CD4-positive, alpha-beta memory T cell (primary cell): ENCODE measurements around the gene ALPG. TPM values are rescaled to one million over a fixed set of nuclear protein-coding genes. Genes with fewer than 3 reads are reported as not detected.
"Not testable (repeated sequence)": the region's sequence is repeated elsewhere in the genome, so short reads cannot be mapped to it uniquely, and the experiment has no call there.

Experiments used
- CTCF ChIA-PET: fragments of 350-600 bp; sonication (Branson Sonifier 250); formaldehyde crosslinking; loops from one replicate; lab custom pipeline; 2021; ENCODE audit warnings: inconsistent platforms; ENCODE audit not compliant: partially characterized antibody; lab: Charles Lee
- POLR2A ChIA-PET: fragments of 350-600 bp; sonication (Branson Sonifier 250); formaldehyde crosslinking; loops from one replicate; lab custom pipeline; 2021; ENCODE audit not compliant: partially characterized antibody; lab: Charles Lee
- DNase-seq, 5 donors: peaks; one replicate each; pipeline versions ENCODE4 v3.0.0 to v3.0.0-alpha.2; 2020 to 2022; ENCODE audit warnings: mixed read lengths in 1 of 5
- H3K27ac ChIP-seq: one replicate; pipeline ENCODE4 v1.7.0; 2013; ENCODE audit warnings: low read depth, low read length
- H3K27me3 ChIP-seq: 2 replicates; pipeline ENCODE4 v1.7.0; 2013; ENCODE audit warnings: mild to moderate bottlenecking, low read length, moderate library complexity; ENCODE audit not compliant: insufficient read depth
- H3K36me3 ChIP-seq: 2 replicates; pipeline ENCODE4 v1.7.0; 2013; ENCODE audit warnings: mild to moderate bottlenecking, low read length, moderate library complexity; ENCODE audit not compliant: insufficient read depth
- H3K4me1 ChIP-seq: 2 replicates; pipeline ENCODE4 v1.7.0; 2013; ENCODE audit warnings: mild to moderate bottlenecking, low read length, moderate library complexity; ENCODE audit not compliant: insufficient read depth
- H3K4me3 ChIP-seq, 2 donors: one replicate each; pipeline ENCODE4 v1.7.0; 2013; ENCODE audit warnings: low read length in 2 of 2, mild to moderate bottlenecking in 1 of 2
- H3K9me3 ChIP-seq, 2 donors: one replicate each; pipeline ENCODE4 v1.7.0; 2013; ENCODE audit warnings: low read length in 2 of 2, control low read depth in 1 of 2; ENCODE audit not compliant: control insufficient read depth in 1 of 2
- H3K27ac Mint-ChIP-seq, 7 donors: one replicate each; pipeline ENCODE4 v1.8.0; 2020 to 2021; ENCODE audit warnings: mixed read lengths in 7 of 7, mild to moderate bottlenecking in 6 of 7, inconsistent platforms in 3 of 7, moderate library complexity in 3 of 7
- H3K27me3 Mint-ChIP-seq, 2 donors: one replicate each; pipeline ENCODE4 v1.8.0; 2020 to 2021; ENCODE audit warnings: mixed read lengths in 2 of 2
- H3K36me3 Mint-ChIP-seq, 2 donors: one replicate each; pipeline ENCODE4 v1.8.0; 2020 to 2021; ENCODE audit warnings: mixed read lengths in 2 of 2, inconsistent platforms in 1 of 2, mild to moderate bottlenecking in 1 of 2
- H3K4me1 Mint-ChIP-seq, 4 donors: one replicate each; pipeline ENCODE4 v1.8.0; 2020 to 2021; ENCODE audit warnings: mixed read lengths in 4 of 4, mild to moderate bottlenecking in 1 of 4
- H3K4me3 Mint-ChIP-seq, 8 donors: one replicate each; pipeline ENCODE4 v1.8.0; 2020 to 2021; ENCODE audit warnings: mixed read lengths in 8 of 8, mild to moderate bottlenecking in 7 of 8, moderate library complexity in 6 of 8, inconsistent platforms in 3 of 8
- H3K9me3 Mint-ChIP-seq, 8 donors: one replicate each; pipeline ENCODE4 v1.8.0; 2020 to 2021; ENCODE audit warnings: mixed read lengths in 8 of 8, mild to moderate bottlenecking in 5 of 8, inconsistent platforms in 3 of 8, moderate library complexity in 1 of 8
- intact Hi-C: fragments of 100-400 bp; cut with micrococcal nuclease; formaldehyde crosslinking; loops from one replicate; pipeline ENCODE4 v1.15.1; 2023
- polyA plus RNA-seq, 2 donors: library from polyadenylated mRNA; unstranded; fragments of 300-500 nt; fragmentation: Illumina TruSeq; gene quantifications; one replicate each; pipeline ENCODE4 v1.2.3, GENCODE V29; 2021
- total RNA-seq, 2 experiments: library from RNA; stranded (reverse); gene quantifications; one replicate each; pipeline ENCODE4 v1.2.3, GENCODE V29; 2021

The ALPG gene
- total and polyA plus RNA-seq, 4 experiments from 2014 or later, result not detected

- intact Hi-C loops, result loop anchor here (1.0 to 2.0 kb wide), 3 partner anchors 106 to 540 kb away; no protein-coding TSS in a partner anchor
- H3K36me3 Mint-ChIP-seq, H3K4me1 ChIP-seq, H3K9me3 Mint-ChIP-seq, H3K4me3 ChIP-seq, POLR2A ChIA-PET, H3K27ac ChIP-seq, H3K36me3 ChIP-seq, H3K4me1 Mint-ChIP-seq, H3K27me3 ChIP-seq, H3K27me3 Mint-ChIP-seq, H3K9me3 ChIP-seq: not testable (repeated sequence)
- DNase-seq, result peak; percentile 70 to 85 (median 80)
- Mint-ChIP-seq H3K27ac (peak overlapping the region in 1 of 7 donors; percentile 61), H3K4me3 (peak overlapping the region in 6 of 8 donors; percentile 7 to 58 (median 51))
- CTCF ChIA-PET, result interaction anchor here (0.6 to 3.9 kb wide), 10 partner anchors 8 to 588 kb away, joined by 3 to 33 read pairs (median 4); no protein-coding TSS in a partner anchor
Observed at GRCh38 chr2:232440220-232441018, 33.8 kb downstream of the ALPG start.

- Histone ChIP-seq H3K4me3 (no peak overlapping the region), H3K27ac (no peak overlapping the region), H3K36me3 (no peaks in the 10 kb centered on the region), H3K27me3 (no peaks in the 10 kb centered on the region), H3K9me3 (no peaks in the 10 kb centered on the region), H3K4me1 (no peaks in the 10 kb centered on the region)
- Mint-ChIP-seq H3K27me3 (peaks cover 3 to 5% of the 10 kb centered on the region in 2 donors), H3K4me1 (peaks cover 2 to 6% (median 4%) of the 10 kb centered on the region in 4 donors), H3K4me3 (no peak overlapping the region), H3K36me3 (no peaks in the 10 kb centered on the region), H3K27ac (no peak overlapping the region), H3K9me3 (peaks cover 0 to 1% (median 0%) of the 10 kb centered on the region in 8 donors)
- ChIA-PET CTCF (interaction anchor here (0.6 to 3.9 kb wide), 5 partner anchors 13 to 589 kb away, joined by 3 to 33 read pairs (median 6); no protein-coding TSS in a partner anchor), POLR2A (no interaction called here)
- DNase-seq, result no peak
- intact Hi-C loops, result loop anchor here (2.0 kb wide), 1 partner anchor 106 kb away; no protein-coding TSS in a partner anchor
Observed at GRCh38 chr2:232441147-232441651, 34.6 kb downstream of the ALPG start.

DNA sequence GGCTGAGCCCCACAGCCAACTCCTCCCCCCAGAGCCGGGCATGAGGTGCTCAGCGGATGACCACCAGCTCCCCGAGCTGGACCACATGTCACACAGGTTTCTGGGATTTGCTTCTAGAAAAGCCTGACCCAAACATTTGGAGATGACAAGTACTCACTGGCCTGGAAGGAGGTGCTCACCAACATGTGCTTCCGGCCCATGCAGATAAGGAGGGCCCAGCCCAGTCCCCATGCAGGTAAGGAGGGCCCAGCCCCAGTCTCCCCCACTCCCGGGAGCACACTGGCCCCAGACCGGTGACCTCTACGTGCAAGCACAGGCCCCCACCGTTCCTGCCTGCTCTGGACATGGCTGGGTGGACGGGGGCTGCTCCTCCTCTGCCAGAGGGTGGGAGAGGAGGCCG, 35.3 kb downstream of the ALPG start:
- H3K4me3 ChIP-seq, H3K27me3 ChIP-seq, POLR2A ChIA-PET, H3K27me3 Mint-ChIP-seq, DNase-seq, H3K27ac Mint-ChIP-seq, H3K9me3 ChIP-seq, H3K36me3 Mint-ChIP-seq, H3K9me3 Mint-ChIP-seq, H3K4me3 Mint-ChIP-seq, H3K27ac ChIP-seq, H3K4me1 Mint-ChIP-seq, H3K4me1 ChIP-seq, H3K36me3 ChIP-seq: not testable (repeated sequence)
- intact Hi-C loops, result loop anchor here (2.0 kb wide), 1 partner anchor 107 kb away; no protein-coding TSS in a partner anchor
- CTCF ChIA-PET, result interaction anchor here (3.9 kb wide), 1 partner anchor 534 kb away, joined by 33 read pairs; no protein-coding TSS in a partner anchor

GRCh38 chr2:232442431-232442830, 35.8 kb downstream of the ALPG start:
- POLR2A ChIA-PET, H3K27me3 Mint-ChIP-seq, H3K36me3 ChIP-seq, DNase-seq, H3K4me1 ChIP-seq, H3K27ac Mint-ChIP-seq, intact Hi-C loops, H3K4me1 Mint-ChIP-seq, H3K27me3 ChIP-seq, H3K9me3 ChIP-seq, H3K4me3 Mint-ChIP-seq, H3K4me3 ChIP-seq, H3K27ac ChIP-seq, H3K36me3 Mint-ChIP-seq, H3K9me3 Mint-ChIP-seq: not testable (repeated sequence)
- CTCF ChIA-PET, result interaction anchor here (0.9 to 3.9 kb wide), 2 partner anchors 535 to 563 kb away, joined by 3 to 33 read pairs; no protein-coding TSS in a partner anchor

DNA sequence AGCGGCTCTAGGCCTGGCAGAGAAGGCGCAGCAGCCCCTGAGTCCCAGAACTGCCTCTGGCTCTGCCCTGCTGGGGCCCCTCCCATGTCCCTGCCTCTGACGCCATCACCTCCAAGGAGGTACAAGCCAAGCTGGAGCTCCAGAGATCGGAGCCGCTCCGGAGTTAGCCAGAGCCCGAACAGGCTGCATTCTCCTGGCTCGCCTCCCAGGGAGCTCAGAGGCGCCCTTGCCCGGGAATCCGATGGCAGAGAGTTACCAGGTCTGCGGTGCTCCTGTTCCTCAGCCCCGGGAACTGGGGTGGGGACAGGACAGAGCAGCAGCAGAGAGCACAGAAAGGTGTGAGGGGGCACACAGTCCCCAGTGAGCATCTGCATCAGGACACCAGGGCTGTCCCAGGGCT, 36.4 kb downstream of the ALPG start:
- H3K27me3 ChIP-seq, H3K4me1 Mint-ChIP-seq, H3K27me3 Mint-ChIP-seq, H3K27ac Mint-ChIP-seq, H3K36me3 Mint-ChIP-seq, H3K9me3 Mint-ChIP-seq, H3K4me3 Mint-ChIP-seq, intact Hi-C loops, H3K27ac ChIP-seq, H3K4me1 ChIP-seq, H3K4me3 ChIP-seq, H3K36me3 ChIP-seq, H3K9me3 ChIP-seq, DNase-seq, POLR2A ChIA-PET: not testable (repeated sequence)
- CTCF ChIA-PET, result interaction anchor here (0.9 kb wide), 1 partner anchor 564 kb away, joined by 3 read pairs; no protein-coding TSS in a partner anchor

- POLR2A ChIA-PET, H3K27me3 Mint-ChIP-seq, H3K36me3 ChIP-seq, intact Hi-C loops, H3K4me3 Mint-ChIP-seq, H3K27ac ChIP-seq, H3K9me3 Mint-ChIP-seq, H3K36me3 Mint-ChIP-seq, DNase-seq, H3K4me3 ChIP-seq, H3K4me1 ChIP-seq, H3K9me3 ChIP-seq, H3K27ac Mint-ChIP-seq, H3K4me1 Mint-ChIP-seq, H3K27me3 ChIP-seq: not testable (repeated sequence)
- CTCF ChIA-PET, result interaction anchor here (0.5 kb wide), 1 partner anchor 147 kb away, joined by 3 read pairs; no protein-coding TSS in a partner anchor
Observed at GRCh38 chr2:232443669-232444408, 37.2 kb downstream of the ALPG start.
